RWPE2 (cell line): ENCODE results near the gene CAMK1D.

Experiments
- ATAC-seq: fragments of 200-7000 bp; cut with Tn5 transposase; 3 replicates; pipeline ENCODE4 v1.9.1; 2021; ENCODE audit warnings: low read depth
- DNase-seq: peaks from one replicate; pipeline ENCODE4 v3.0.0-alpha.2; 2020; ENCODE audit warnings: low spot score
- H3K27ac ChIP-seq: fragments of 450-650 bp; 2 replicates; pipeline ENCODE4 v1.5.1; 2017; ENCODE audit warnings: mild to moderate bottlenecking; ENCODE audit not compliant: poor library complexity, severe bottlenecking
- H3K27me3 ChIP-seq: fragments of 250-450 bp; sonication (Bioruptor Pico); 2 replicates; pipeline ENCODE4 v1.5.1; 2021; ENCODE audit warnings: mild to moderate bottlenecking, moderate library complexity; ENCODE audit not compliant: insufficient read depth, poor library complexity, severe bottlenecking
- H3K36me3 ChIP-seq: fragments of 250-450 bp; sonication (Bioruptor Pico); 2 replicates; pipeline ENCODE4 v1.5.1; 2020; ENCODE audit warnings: low read depth, mild to moderate bottlenecking, moderate library complexity
- H3K4me1 ChIP-seq: fragments of 250-450 bp; sonication (Bioruptor Pico); 2 replicates; pipeline ENCODE4 v1.5.1; 2021; ENCODE audit warnings: mild to moderate bottlenecking, moderate library complexity; ENCODE audit not compliant: insufficient read depth, poor library complexity, severe bottlenecking
- H3K4me3 ChIP-seq: fragments of 250-450 bp; sonication (Bioruptor Pico); 2 replicates; pipeline ENCODE4 v1.5.1; 2021; ENCODE audit warnings: mild to moderate bottlenecking, moderate library complexity; ENCODE audit not compliant: severe bottlenecking
- H3K9me3 ChIP-seq: fragments of 250-450 bp; sonication (Bioruptor Pico); 2 replicates; pipeline ENCODE4 v1.5.1; 2021; ENCODE audit warnings: mild to moderate bottlenecking, moderate library complexity; ENCODE audit not compliant: severe bottlenecking
- CTCF ChIP-seq: fragments of 450-650 bp; IDR thresholded peaks from one replicate; pipeline ENCODE4 v1.5.1; 2017; ENCODE audit warnings: mild to moderate bottlenecking, moderate library complexity; ENCODE audit not compliant: poor library complexity, severe bottlenecking

CAMK1D gene

GRCh38 chr10:12499076-12499986 lies 150.0 kb downstream of the CAMK1D start:
- no peaks in the 10 kb centered on the region for H3K36me3 ChIP-seq
- H3K27ac ChIP-seq, result no peak overlapping the region
- no peaks in the 10 kb centered on the region for H3K9me3 ChIP-seq
- no peak overlapping the region for H3K4me3 ChIP-seq
- no peak for TF ChIP-seq CTCF
- no peak for DNase-seq
- no peaks in the 10 kb centered on the region for H3K27me3 ChIP-seq
- no peaks in the 10 kb centered on the region for H3K4me1 ChIP-seq
- no peak for ATAC-seq

- TF ChIP-seq CTCF, result no peak
- Histone ChIP-seq H3K36me3 (no peaks in the 10 kb centered on the region), H3K4me3 (no peak overlapping the region), H3K4me1 (no peaks in the 10 kb centered on the region), H3K9me3 (no peaks in the 10 kb centered on the region), H3K27ac (no peak overlapping the region), H3K27me3 (no peaks in the 10 kb centered on the region)
- ATAC-seq (no peak), DNase-seq (no peak)
Observed at GRCh38 chr10:12500381-12501303, 151.3 kb downstream of the CAMK1D start.

GRCh38 chr10:12501324-12501723 lies 152.0 kb downstream of the CAMK1D start:
- H3K9me3 ChIP-seq, result no peaks in the 10 kb centered on the region
- H3K4me1 ChIP-seq, result no peaks in the 10 kb centered on the region
- ATAC-seq (no peak), DNase-seq (no peak)
- H3K36me3 ChIP-seq, result no peaks in the 10 kb centered on the region
- H3K27ac ChIP-seq, result no peak overlapping the region
- no peak overlapping the region for H3K4me3 ChIP-seq
- no peak for TF ChIP-seq CTCF
- no peaks in the 10 kb centered on the region for H3K27me3 ChIP-seq

- H3K4me3 ChIP-seq, result no peak overlapping the region
- H3K9me3 ChIP-seq, result no peaks in the 10 kb centered on the region
- no peak for TF ChIP-seq CTCF
- H3K4me1 ChIP-seq, result no peaks in the 10 kb centered on the region
- no peak for ATAC-seq
- no peak overlapping the region for H3K27ac ChIP-seq
- H3K36me3 ChIP-seq, result no peaks in the 10 kb centered on the region
- H3K27me3 ChIP-seq, result no peaks in the 10 kb centered on the region
- DNase-seq, result no peak
Observed at GRCh38 chr10:12501841-12502525, 152.6 kb downstream of the CAMK1D start.
